LNCAP (cell line): ENCODE results near the gene PPP3R2.

Experiments
- TF ChIP-seq, protein P1 (sequence below): fragments of 450-650 bp; IDR thresholded peaks from 2 replicates; pipeline ENCODE4 v1.5.1; 2017; ENCODE audit warnings: mild to moderate bottlenecking

Gene PPP3R2

DNA sequence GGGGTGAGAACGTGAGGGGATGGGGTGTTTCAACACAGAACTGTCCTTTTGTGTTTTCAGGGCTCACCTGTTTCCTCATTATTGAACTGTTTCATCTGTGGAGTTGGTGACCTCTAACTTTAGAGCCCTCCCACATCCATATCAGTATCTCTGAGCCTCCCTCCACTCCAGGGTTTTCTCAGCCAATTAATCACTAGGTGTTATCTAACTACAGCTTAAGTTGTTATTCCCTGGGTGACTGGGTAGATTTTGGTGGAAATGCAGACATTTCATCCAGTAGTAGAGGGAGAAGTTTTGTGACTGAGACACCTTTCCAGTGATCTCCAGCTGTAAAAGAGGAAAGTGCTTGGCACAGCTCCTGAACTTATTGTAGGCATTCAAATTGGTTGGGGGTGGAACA, 23.7 kb downstream of the PPP3R2 start:
- TF ChIP-seq, protein P1, sequence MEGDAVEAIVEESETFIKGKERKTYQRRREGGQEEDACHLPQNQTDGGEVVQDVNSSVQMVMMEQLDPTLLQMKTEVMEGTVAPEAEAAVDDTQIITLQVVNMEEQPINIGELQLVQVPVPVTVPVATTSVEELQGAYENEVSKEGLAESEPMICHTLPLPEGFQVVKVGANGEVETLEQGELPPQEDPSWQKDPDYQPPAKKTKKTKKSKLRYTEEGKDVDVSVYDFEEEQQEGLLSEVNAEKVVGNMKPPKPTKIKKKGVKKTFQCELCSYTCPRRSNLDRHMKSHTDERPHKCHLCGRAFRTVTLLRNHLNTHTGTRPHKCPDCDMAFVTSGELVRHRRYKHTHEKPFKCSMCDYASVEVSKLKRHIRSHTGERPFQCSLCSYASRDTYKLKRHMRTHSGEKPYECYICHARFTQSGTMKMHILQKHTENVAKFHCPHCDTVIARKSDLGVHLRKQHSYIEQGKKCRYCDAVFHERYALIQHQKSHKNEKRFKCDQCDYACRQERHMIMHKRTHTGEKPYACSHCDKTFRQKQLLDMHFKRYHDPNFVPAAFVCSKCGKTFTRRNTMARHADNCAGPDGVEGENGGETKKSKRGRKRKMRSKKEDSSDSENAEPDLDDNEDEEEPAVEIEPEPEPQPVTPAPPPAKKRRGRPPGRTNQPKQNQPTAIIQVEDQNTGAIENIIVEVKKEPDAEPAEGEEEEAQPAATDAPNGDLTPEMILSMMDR: no peak

DNA sequence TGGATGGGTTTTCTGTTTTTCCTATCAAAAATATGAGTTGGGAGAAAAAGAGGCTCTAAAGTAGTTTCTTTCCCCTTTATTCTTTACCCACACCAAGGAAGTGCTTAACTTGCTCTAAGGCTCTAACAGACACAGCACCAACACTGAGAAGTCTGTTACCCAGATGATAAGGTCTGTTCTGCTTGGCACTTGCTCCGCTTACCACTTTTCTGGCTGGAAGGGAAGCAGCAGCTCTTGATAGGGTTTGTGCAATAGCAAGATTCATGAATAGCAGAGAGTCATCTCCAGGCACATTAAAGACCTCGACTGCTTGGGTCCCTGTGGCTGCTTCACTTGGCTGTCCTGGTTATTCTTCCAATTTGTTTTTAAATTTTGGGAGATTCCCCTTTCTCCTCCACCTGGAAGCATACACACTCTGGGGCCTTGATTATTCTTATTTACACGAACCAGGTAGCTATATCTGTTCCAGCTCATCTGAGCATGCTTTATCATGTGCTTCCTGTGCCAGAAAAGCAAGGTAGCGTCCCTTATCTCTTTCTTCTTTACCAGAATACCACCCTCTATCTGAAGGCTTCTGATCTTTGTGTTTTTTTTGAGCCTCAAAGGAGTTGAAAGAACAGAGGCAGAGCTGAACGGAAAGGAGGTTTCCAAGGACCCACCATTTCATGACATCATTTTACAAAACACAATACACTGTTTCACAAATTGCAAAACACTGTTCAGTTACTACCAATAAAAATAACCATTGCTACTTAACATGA, 24.8 kb downstream of the PPP3R2 start:
- TF ChIP-seq, protein P1: no peak

- TF ChIP-seq, protein P1: no peak
Measured at GRCh38 chr9:101567725-101568350, 26.9 kb downstream of the PPP3R2 start.

DNA sequence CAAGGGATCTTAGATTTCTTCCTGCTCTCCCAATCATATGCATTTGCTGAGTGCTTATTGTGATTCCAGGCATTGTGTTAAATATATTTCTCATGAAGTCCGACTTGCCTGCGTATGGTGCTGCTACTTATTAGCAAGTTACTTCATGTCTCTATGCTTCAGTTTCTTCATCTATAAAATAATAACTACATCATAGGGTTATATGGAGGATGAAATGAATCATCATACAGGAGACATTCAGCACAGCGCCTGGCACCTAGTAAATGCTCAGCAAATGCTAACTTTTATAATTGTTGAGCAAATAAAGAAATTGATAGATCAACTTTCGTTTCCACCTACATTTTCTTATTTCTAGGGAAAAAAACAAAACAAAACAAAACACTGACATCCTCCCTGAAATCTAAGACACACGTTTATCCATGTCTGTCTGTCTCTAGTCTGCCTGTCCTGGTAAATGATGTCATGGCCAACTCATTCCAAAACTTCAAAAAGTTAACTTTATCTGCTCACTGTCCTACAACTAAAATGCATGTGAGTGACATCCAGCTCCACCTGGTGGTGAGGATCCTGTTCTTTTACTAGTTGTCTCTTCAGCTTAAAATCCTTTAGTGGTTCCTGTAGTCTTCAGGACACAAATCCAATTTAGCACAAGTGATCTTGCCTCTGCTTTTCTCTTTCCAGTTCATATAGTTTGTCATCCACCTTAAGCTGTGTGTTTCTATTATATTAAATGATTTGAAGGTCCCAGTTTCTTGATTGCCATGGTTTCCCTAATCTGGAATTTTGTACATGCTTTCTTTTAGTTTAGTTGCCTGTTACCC, 27.7 kb downstream of the PPP3R2 start:
- TF ChIP-seq, protein P1: peak; percentile 72

DNA sequence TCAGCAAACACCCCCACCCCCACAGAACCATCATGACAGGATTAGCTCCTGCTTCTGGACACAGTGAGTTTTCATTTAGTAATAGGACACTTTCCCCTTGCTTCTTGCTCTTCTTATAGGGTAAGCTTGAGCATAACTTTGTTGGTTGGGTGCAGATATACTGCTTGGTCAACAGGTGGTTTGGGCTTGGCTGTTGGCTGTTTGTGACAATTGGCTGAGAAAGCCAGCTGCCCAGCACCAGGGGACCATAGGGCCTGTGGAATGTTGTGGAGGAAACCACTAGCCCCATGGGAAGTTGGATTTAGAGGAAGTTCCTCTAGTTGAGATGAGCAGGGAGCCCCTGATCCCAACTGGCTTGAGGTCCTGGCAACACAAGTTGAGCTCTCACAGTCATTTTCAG, 30.5 kb downstream of the PPP3R2 start:
- TF ChIP-seq, protein P1: no peak

- TF ChIP-seq, protein P1: no peak
Measured at GRCh38 chr9:101562966-101563365, 31.8 kb downstream of the PPP3R2 start.

DNA sequence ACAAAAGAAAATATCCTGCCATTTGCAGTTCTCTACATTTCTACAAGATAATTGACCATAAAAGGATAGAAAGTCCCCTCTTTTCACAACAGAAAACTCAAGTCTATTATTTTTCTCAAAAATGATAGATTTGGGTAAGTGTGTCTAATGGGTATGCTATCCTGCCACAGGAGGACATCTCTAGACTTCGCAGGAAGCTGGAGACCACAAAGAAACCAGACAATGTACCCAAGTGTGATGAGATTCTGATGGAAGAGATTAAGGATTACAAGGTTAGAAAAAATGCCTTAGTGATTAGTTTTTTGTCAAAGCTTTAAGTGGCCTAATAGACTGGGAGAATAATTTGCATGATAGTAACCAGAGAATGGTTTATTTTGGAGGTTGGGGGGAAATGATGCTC, 33.0 kb downstream of the PPP3R2 start:
- TF ChIP-seq, protein P1: no peak
